ENCODE data around the gene RPL13A. TPM values are rescaled to one million over a fixed set of nuclear protein-coding genes. Genes with fewer than 3 reads are reported as not detected.

The RPL13A gene
- polyA plus RNA-seq, 3 donors: 655 to 1,621 (median 663) TPM

GRCh38 chr19:49506575-49507105 lies 19.2 kb downstream of the RPL13A start:
- H4K20me1 ChIP-seq (ENCODE audit: insufficient read depth, low read length): no peaks in the 10 kb centered on the region
- no peaks in the 10 kb centered on the region for H3K79me2 ChIP-seq (ENCODE audit: insufficient read depth, low read length)
- H3K27me3 Mint-ChIP-seq (ENCODE audit: low read depth in 3 of 3): peaks cover 4 to 12% (median 6%) of the 10 kb centered on the region in 3 donors
- H3K36me3 ChIP-seq (replicated peaks in 1 of 2; ENCODE audit: control insufficient read depth in 1 of 2, insufficient read depth in 2 of 2, low read length in 2 of 2): no peaks in the 10 kb centered on the region
- H3K9ac ChIP-seq (ENCODE audit: insufficient read depth, low read length, poor library complexity, severe bottlenecking): no peak overlapping the region
- H3K9me3 Mint-ChIP-seq: peaks cover 0 to 4% (median 0%) of the 10 kb centered on the region in 7 donors
- DNase-seq: peak; percentile 67 to 73 (median 69)
- H3K4me1 ChIP-seq (ENCODE audit: control insufficient read depth in 1 of 2, insufficient read depth in 2 of 2, low read length in 2 of 2): peaks cover 32% of the 10 kb centered on the region in 2 donors
- peak; percentile 83 for TF ChIP-seq CTCF (IDR thresholded peaks at IDR 0.05)
- H3K27me3 ChIP-seq (ENCODE audit: control insufficient read depth in 2 of 2, insufficient read depth in 2 of 2, low read length in 2 of 2): no peaks in the 10 kb centered on the region
- H3K4me3 ChIP-seq (replicated peaks in 1 of 3; ENCODE audit: low read depth in 2 of 3, low read length in 3 of 3): peak overlapping the region in 1 of 3 experiments; percentile 45
- 16% methylated on average over 5 of the region's 8 CpGs for whole genome bisulfite sequencing (ENCODE audit: insufficient coverage)
- peaks cover 36% of the 10 kb centered on the region for H3K4me1 Mint-ChIP-seq
- peak overlapping the region in 6 of 7 donors; percentile 33 to 88 (median 78) for H3K27ac Mint-ChIP-seq
- no peak overlapping the region for H2AFZ ChIP-seq (ENCODE audit: insufficient read depth, low read depth, low read length, poor library complexity, severe bottlenecking)
- no peak overlapping the region for H3K27ac ChIP-seq (ENCODE audit: low read depth in 1 of 2, low read length in 2 of 2)
- intact Hi-C loops (cut with micrococcal nuclease): loop anchor here in 1 of 2 donors (1.0 to 2.0 kb wide), 2 partner anchors 40 to 64 kb away; no protein-coding TSS in a partner anchor
- H3K36me3 Mint-ChIP-seq: peaks cover 2 to 3% of the 10 kb centered on the region in 2 donors
- H3K4me3 Mint-ChIP-seq: peak overlapping the region; percentile 27 to 70
- H3K9me3 ChIP-seq (replicated peaks in 1 of 2; ENCODE audit: control insufficient read depth in 1 of 2, insufficient read depth in 1 of 2, low read length in 2 of 2): peaks cover 0 to 3% of the 10 kb centered on the region in 2 donors
- peak overlapping the region; percentile 42 for H3K4me2 ChIP-seq (replicated peaks; ENCODE audit: extremely low read depth, low read length, poor library complexity, severe bottlenecking)

- Histone ChIP-seq H3K4me3 (replicated peaks in 1 of 3; ENCODE audit: low read depth in 2 of 3, low read length in 3 of 3) (no peak overlapping the region), H3K79me2 (ENCODE audit: insufficient read depth, low read length) (peaks cover 7% of the 10 kb centered on the region), H3K27ac (ENCODE audit: low read depth in 1 of 2, low read length in 2 of 2) (no peak overlapping the region), H4K20me1 (ENCODE audit: insufficient read depth, low read length) (no peaks in the 10 kb centered on the region), H3K9me3 (replicated peaks in 1 of 2; ENCODE audit: control insufficient read depth in 1 of 2, insufficient read depth in 1 of 2, low read length in 2 of 2) (peaks cover 0 to 3% of the 10 kb centered on the region in 2 donors), H2AFZ (ENCODE audit: insufficient read depth, low read depth, low read length, poor library complexity, severe bottlenecking) (no peak overlapping the region), H3K9ac (ENCODE audit: insufficient read depth, low read length, poor library complexity, severe bottlenecking) (no peak overlapping the region), H3K27me3 (ENCODE audit: control insufficient read depth in 2 of 2, insufficient read depth in 2 of 2, low read length in 2 of 2) (no peaks in the 10 kb centered on the region), H3K4me2 (replicated peaks; ENCODE audit: extremely low read depth, low read length, poor library complexity, severe bottlenecking) (no peak overlapping the region), H3K4me1 (ENCODE audit: control insufficient read depth in 1 of 2, insufficient read depth in 2 of 2, low read length in 2 of 2) (peaks cover 39 to 42% of the 10 kb centered on the region in 2 donors), H3K36me3 (replicated peaks in 1 of 2; ENCODE audit: control insufficient read depth in 1 of 2, insufficient read depth in 2 of 2, low read length in 2 of 2) (no peaks in the 10 kb centered on the region)
- intact Hi-C loops (cut with micrococcal nuclease): loop anchor here in 1 of 2 donors (2.0 kb wide), 1 partner anchor 63 kb away; no protein-coding TSS in a partner anchor
- TF ChIP-seq CTCF (IDR thresholded peaks at IDR 0.05): no peak
- peaks cover 2 to 3% of the 10 kb centered on the region in 2 donors for H3K36me3 Mint-ChIP-seq
- peaks cover 3 to 12% (median 3%) of the 10 kb centered on the region in 3 donors for H3K27me3 Mint-ChIP-seq (ENCODE audit: low read depth in 3 of 3)
- H3K9me3 Mint-ChIP-seq: peaks cover 0 to 4% (median 1%) of the 10 kb centered on the region in 7 donors
- WGBS (ENCODE audit: insufficient coverage): 85% methylated on average over 6 of the region's 12 CpGs
- no peak for DNase-seq
- H3K4me1 Mint-ChIP-seq: peaks cover 44% of the 10 kb centered on the region
- no peak overlapping the region for H3K4me3 Mint-ChIP-seq
- no peak overlapping the region for H3K27ac Mint-ChIP-seq
These were observed 20.5 kb downstream of the RPL13A start for GRCh38 chr19:49507803-49508494.

Measured in CD14-positive monocyte (primary cell).